Measurements from ENCODE around the gene ATP5F1D. TPM values are rescaled to one million over a fixed set of nuclear protein-coding genes. Genes with fewer than 3 reads are reported as not detected.

ATP5F1D gene
- total and polyA plus RNA-seq, 2 experiments from 2014 or later, result 139 to 396 TPM

GRCh38 chr19:1224847-1225246 lies 16.7 kb upstream of the ATP5F1D start:
- DNase-seq (ENCODE audit: low spot score), result no peak
- 0 out of 2 replicates have a peak, but pooled peaks cover 6% of the 10 kb centered on the region for H3K79me2 ChIP-seq (replicated peaks; ENCODE audit: insufficient read depth)
- Mint-ChIP-seq H3K9me3 (no peaks in the 10 kb centered on the region), H3K36me3 (ENCODE audit: low read depth) (peaks cover 4% of the 10 kb centered on the region; the same call in 2 of the 3 replicates), H3K27ac (no peak overlapping the region), H3K4me1 (no peaks in the 10 kb centered on the region), H3K27me3 (ENCODE audit: insufficient read depth, low read depth, poor library complexity) (peaks cover 7% of the 10 kb centered on the region), H3K4me3 (no peak overlapping the region)
- peaks cover 28% of the 10 kb centered on the region; the same call in 1 of the 2 replicates for H3F3A ChIP-seq (replicated peaks; ENCODE audit: low read depth)
- H3K4me3 ChIP-seq, result no peak overlapping the region
- no peaks in the 10 kb centered on the region; the same call in 1 of the 2 replicates for H4K20me1 ChIP-seq (replicated peaks; ENCODE audit: insufficient read depth)
- no peaks in the 10 kb centered on the region for H3K36me3 ChIP-seq (ENCODE audit: insufficient read depth)
- H2AFZ ChIP-seq, result no peak overlapping the region
- H3K4me1 ChIP-seq (ENCODE audit: insufficient read depth), result no peaks in the 10 kb centered on the region
- H3K4me2 ChIP-seq, result no peak overlapping the region
- no peak overlapping the region for H3K27ac ChIP-seq (ENCODE audit: low read depth)
- ATAC-seq, result no peak
- TF ChIP-seq EZH2phosphoT487 (IDR thresholded peaks at IDR 0.05; ENCODE audit: unreplicated experiment), result no peak
- TF ChIP-seq ZNF331 (CRISPR knock-in tag; IDR thresholded peaks at IDR 0.05; ENCODE audit: low read depth), result no peak
- TF ChIP-seq EZH2 (IDR thresholded peaks at IDR 0.05; ENCODE audit: low read depth, unreplicated experiment), result no peak
- TF ChIP-seq, protein P1, sequence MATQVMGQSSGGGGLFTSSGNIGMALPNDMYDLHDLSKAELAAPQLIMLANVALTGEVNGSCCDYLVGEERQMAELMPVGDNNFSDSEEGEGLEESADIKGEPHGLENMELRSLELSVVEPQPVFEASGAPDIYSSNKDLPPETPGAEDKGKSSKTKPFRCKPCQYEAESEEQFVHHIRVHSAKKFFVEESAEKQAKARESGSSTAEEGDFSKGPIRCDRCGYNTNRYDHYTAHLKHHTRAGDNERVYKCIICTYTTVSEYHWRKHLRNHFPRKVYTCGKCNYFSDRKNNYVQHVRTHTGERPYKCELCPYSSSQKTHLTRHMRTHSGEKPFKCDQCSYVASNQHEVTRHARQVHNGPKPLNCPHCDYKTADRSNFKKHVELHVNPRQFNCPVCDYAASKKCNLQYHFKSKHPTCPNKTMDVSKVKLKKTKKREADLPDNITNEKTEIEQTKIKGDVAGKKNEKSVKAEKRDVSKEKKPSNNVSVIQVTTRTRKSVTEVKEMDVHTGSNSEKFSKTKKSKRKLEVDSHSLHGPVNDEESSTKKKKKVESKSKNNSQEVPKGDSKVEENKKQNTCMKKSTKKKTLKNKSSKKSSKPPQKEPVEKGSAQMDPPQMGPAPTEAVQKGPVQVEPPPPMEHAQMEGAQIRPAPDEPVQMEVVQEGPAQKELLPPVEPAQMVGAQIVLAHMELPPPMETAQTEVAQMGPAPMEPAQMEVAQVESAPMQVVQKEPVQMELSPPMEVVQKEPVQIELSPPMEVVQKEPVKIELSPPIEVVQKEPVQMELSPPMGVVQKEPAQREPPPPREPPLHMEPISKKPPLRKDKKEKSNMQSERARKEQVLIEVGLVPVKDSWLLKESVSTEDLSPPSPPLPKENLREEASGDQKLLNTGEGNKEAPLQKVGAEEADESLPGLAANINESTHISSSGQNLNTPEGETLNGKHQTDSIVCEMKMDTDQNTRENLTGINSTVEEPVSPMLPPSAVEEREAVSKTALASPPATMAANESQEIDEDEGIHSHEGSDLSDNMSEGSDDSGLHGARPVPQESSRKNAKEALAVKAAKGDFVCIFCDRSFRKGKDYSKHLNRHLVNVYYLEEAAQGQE (IDR thresholded peaks at IDR 0.05; ENCODE audit: unreplicated experiment), result no peak
- TF ChIP-seq, protein P2, sequence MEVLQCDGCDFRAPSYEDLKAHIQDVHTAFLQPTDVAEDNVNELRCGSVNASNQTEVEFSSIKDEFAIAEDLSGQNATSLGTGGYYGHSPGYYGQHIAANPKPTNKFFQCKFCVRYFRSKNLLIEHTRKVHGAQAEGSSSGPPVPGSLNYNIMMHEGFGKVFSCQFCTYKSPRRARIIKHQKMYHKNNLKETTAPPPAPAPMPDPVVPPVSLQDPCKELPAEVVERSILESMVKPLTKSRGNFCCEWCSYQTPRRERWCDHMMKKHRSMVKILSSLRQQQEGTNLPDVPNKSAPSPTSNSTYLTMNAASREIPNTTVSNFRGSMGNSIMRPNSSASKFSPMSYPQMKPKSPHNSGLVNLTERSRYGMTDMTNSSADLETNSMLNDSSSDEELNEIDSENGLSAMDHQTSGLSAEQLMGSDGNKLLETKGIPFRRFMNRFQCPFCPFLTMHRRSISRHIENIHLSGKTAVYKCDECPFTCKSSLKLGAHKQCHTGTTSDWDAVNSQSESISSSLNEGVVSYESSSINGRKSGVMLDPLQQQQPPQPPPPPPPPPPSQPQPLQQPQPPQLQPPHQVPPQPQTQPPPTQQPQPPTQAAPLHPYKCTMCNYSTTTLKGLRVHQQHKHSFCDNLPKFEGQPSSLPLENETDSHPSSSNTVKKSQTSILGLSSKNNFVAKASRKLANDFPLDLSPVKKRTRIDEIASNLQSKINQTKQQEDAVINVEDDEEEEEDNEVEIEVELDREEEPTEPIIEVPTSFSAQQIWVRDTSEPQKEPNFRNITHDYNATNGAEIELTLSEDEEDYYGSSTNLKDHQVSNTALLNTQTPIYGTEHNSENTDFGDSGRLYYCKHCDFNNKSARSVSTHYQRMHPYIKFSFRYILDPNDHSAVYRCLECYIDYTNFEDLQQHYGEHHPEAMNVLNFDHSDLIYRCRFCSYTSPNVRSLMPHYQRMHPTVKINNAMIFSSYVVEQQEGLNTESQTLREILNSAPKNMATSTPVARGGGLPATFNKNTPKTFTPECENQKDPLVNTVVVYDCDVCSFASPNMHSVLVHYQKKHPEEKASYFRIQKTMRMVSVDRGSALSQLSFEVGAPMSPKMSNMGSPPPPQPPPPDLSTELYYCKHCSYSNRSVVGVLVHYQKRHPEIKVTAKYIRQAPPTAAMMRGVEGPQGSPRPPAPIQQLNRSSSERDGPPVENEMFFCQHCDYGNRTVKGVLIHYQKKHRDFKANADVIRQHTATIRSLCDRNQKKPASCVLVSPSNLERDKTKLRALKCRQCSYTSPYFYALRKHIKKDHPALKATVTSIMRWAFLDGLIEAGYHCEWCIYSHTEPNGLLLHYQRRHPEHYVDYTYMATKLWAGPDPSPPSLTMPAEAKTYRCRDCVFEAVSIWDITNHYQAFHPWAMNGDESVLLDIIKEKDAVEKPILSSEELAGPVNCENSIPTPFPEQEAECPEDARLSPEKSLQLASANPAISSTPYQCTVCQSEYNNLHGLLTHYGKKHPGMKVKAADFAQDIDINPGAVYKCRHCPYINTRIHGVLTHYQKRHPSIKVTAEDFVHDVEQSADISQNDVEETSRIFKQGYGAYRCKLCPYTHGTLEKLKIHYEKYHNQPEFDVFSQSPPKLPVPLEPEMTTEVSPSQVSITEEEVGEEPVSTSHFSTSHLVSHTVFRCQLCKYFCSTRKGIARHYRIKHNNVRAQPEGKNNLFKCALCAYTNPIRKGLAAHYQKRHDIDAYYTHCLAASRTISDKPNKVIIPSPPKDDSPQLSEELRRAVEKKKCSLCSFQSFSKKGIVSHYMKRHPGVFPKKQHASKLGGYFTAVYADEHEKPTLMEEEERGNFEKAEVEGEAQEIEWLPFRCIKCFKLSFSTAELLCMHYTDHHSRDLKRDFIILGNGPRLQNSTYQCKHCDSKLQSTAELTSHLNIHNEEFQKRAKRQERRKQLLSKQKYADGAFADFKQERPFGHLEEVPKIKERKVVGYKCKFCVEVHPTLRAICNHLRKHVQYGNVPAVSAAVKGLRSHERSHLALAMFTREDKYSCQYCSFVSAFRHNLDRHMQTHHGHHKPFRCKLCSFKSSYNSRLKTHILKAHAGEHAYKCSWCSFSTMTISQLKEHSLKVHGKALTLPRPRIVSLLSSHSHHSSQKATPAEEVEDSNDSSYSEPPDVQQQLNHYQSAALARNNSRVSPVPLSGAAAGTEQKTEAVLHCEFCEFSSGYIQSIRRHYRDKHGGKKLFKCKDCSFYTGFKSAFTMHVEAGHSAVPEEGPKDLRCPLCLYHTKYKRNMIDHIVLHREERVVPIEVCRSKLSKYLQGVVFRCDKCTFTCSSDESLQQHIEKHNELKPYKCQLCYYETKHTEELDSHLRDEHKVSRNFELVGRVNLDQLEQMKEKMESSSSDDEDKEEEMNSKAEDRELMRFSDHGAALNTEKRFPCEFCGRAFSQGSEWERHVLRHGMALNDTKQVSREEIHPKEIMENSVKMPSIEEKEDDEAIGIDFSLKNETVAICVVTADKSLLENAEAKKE (CRISPR knock-in tag; IDR thresholded peaks at IDR 0.05), result no peak
- TF ChIP-seq ZNF114 (CRISPR knock-in tag; IDR thresholded peaks at IDR 0.05), result no peak
- TF ChIP-seq STAT1 (IDR thresholded peaks at IDR 0.05; ENCODE audit: unreplicated experiment), result no peak
- TF ChIP-seq POLR2AphosphoS5 (IDR thresholded peaks at IDR 0.05; ENCODE audit: low read depth), result no peak
- TF ChIP-seq CTCF (conservative IDR thresholded peaks at IDR 0.05; ENCODE audit: low read depth in 2 of 2), result no peak; a peak in 1 of 4 replicates
- TF ChIP-seq CREB1 (CRISPR knock-in tag; IDR thresholded peaks at IDR 0.05; ENCODE audit: low read depth), result no peak
- no peak for TF ChIP-seq NANOG (IDR thresholded peaks at IDR 0.05; ENCODE audit: borderline replicate concordance)
- TF ChIP-seq JUNB (IDR thresholded peaks at IDR 0.05; ENCODE audit: unreplicated experiment), result no peak
- TF ChIP-seq ETS1 (IDR thresholded peaks at IDR 0.05), result no peak
- no peaks in the 10 kb centered on the region for H3K9me2 ChIP-seq (ENCODE audit: insufficient read depth)
- H3K27me3 ChIP-seq (ENCODE audit: insufficient read depth), result no peaks in the 10 kb centered on the region

Data from GM23338 (cell line).